Measurements from ENCODE around the gene KPNA2. TPM values are rescaled to one million over a fixed set of nuclear protein-coding genes. Genes with fewer than 3 reads are reported as not detected.

Gene KPNA2
- 10 to 100 TPM in 3 of 4 donors, 1 to 10 TPM in 1; 8.3 to 24.5 (median 16.5) TPM for total RNA-seq

GRCh38 chr17:68035523-68036303 is at the start of gene KPNA2:
Gene KPNA2, plus strand, starts transcription at chr17:68035735. Its CDS starts 1,398 bp downstream, at chr17:68037133.
- TF ChIP-seq CTCF (IDR thresholded peaks at IDR 0.05; ENCODE audit: low read depth) = no peak

DNA sequence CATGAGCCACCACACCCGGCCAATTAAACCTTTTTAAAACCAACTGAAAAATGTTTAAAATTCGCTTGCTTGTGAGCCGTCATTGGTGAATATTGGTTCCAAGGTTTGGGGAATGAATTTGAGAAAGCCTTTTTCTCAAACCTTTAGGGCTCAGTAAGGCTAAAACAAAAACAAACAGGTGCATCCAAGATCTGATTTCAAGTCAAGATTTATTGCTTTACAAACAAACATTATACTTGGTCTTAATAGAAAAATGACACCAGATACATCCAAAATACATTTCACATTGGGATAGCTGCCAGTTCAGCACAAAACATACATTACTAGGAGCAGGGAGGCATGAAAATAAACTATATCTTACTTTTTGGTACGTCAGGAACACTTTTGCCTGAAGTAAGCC is 44.6 kb upstream of the KPNA2 start:
- TF ChIP-seq CTCF (IDR thresholded peaks at IDR 0.05; ENCODE audit: low read depth) = no peak

DNA sequence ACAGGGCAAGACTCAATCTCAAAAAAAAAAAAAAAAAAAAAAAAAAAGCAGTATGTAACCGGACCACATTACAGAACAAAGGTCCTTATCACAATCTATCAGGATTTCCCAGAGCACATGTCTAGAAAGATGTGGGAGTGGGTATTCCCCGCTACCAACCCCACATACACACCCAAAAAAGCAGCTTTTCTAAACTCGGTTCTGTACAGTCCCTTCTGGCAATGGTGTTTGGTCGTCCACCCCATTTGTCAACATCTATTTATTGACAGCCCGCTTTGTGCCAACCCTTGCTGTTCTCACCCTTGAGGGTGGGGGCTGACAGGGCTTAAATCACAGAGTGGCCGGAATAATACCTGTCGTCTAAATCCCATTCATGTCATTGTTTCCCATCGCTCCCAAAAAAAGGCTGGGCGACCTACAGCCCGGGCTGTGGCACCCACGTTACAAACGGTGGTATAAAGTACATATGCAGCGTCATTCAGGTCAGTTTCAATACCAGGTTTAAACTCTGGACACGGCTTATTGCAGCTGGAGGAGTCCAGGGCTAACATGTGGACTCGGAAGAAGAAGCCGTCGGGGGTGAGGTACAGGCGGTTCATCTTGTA is 42.9 kb upstream of the KPNA2 start:
- TF ChIP-seq CTCF (IDR thresholded peaks at IDR 0.05; ENCODE audit: low read depth) = no peak

- no peak for TF ChIP-seq CTCF (IDR thresholded peaks at IDR 0.05; ENCODE audit: low read depth)
These were observed 42.2 kb upstream of the KPNA2 start for GRCh38 chr17:67993153-67993997.

GRCh38 chr17:67993998-67994361 is 41.6 kb upstream of the KPNA2 start:
- no peak for TF ChIP-seq CTCF (IDR thresholded peaks at IDR 0.05; ENCODE audit: low read depth)

DNA sequence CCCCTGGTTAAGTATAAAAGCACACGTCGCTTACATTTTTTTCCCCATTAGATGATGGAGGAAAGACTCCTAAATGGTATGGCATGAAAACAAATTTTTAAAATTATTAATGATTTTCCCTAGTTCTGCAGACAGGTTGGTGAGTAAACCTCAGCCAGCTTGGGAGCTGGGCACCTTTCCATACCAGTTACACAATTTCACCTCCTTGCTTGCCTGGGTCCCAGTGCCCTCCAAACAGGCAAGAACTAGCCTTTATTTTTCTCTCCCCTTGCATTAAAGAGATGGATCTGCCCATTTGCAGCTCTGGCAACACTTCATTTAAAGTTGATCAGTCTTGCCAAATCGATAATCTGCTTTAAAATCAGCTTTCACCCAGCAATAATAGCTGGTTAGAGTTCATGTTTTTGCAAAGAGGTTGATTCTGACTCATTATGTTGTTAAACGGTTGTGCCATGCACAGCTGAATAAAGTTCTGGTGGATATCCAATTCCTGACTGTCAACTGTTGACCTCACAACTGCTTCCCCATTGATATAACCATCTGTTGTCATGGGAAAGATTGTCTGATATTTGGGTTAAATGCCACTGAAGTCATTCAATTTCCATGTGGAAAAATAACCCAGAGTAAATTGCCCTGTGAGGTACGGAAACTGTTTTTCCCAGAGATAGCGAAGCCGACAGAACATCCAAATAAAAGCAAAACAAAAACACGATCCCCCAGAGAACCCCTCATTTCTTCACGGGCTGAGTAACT is 40.5 kb upstream of the KPNA2 start:
- TF ChIP-seq CTCF (IDR thresholded peaks at IDR 0.05; ENCODE audit: low read depth) = no peak

All from subcutaneous adipose tissue (tissue), 4 donors.